Activated CD4-positive, alpha-beta T cell treated with anti-CD3 and anti-CD28 coated beads, Interleukin-2, amount 10 ng/mL, durations not matched to agents 24 days and 14 days (primary cell): ENCODE data around the gene NDUFS4. TPM values are rescaled to one million over a fixed set of nuclear protein-coding genes. Genes with fewer than 3 reads are reported as not detected.
"Not testable (repeated sequence)": the region's sequence is repeated elsewhere in the genome, so short reads cannot be mapped to it uniquely, and the experiment has no call there.

Experiments
- DNase-seq: peaks from one replicate; pipeline ENCODE4 v3.0.0; 2022
- H3K27ac Mint-ChIP-seq: one replicate; pipeline ENCODE4 v1.8.0; 2022; ENCODE audit warnings: mild to moderate bottlenecking, mixed read lengths
- H3K27me3 Mint-ChIP-seq: one replicate; pipeline ENCODE4 v1.8.0; 2022; ENCODE audit warnings: mixed read lengths
- H3K36me3 Mint-ChIP-seq: one replicate; pipeline ENCODE4 v1.8.0; 2022; ENCODE audit warnings: low read depth, mild to moderate bottlenecking, mixed read lengths
- H3K4me1 Mint-ChIP-seq: one replicate; pipeline ENCODE4 v1.8.0; 2021; ENCODE audit warnings: mixed read lengths
- H3K4me3 Mint-ChIP-seq: one replicate; pipeline ENCODE4 v1.8.0; 2022; ENCODE audit warnings: mild to moderate bottlenecking, moderate library complexity, mixed read lengths
- H3K9me3 Mint-ChIP-seq: one replicate; pipeline ENCODE4 v1.8.0; 2021; ENCODE audit warnings: mixed read lengths
- intact Hi-C: fragments of 100-400 bp; cut with micrococcal nuclease; formaldehyde crosslinking; loops from one replicate; pipeline ENCODE4 v1.15.1; 2023
- total RNA-seq: library from RNA; stranded (reverse); gene quantifications from 2 replicates; pipeline ENCODE4 v1.2.3, GENCODE V29; 2022

The NDUFS4 gene
- total RNA-seq, 1 donor from 2014 or later, result 56.2 TPM

DNA sequence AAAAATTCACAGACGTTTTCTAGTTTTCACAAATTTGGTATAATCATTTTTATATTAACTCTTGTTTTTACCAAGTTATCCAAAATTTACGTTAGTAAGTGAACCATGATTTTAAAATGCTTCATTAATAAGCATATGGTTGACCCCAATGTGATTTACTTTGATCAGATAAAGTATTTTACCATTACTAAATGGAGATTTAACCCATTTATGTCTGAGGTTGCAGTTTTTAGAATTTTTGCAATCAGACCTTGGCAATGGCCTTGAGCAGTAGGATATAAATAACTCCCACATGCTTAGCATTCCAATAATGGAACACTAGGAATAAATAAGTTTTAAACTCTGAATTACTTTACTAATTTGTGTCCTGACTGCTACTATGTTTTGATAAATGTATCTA, 84.6 kb downstream of the NDUFS4 start:
- H3K27me3 Mint-ChIP-seq, result no peaks in the 10 kb centered on the region
- intact Hi-C loops, result no loop called here
- H3K27ac Mint-ChIP-seq, result no peak overlapping the region
- H3K4me1 Mint-ChIP-seq, result no peaks in the 10 kb centered on the region
- H3K4me3 Mint-ChIP-seq, result no peak overlapping the region
- H3K9me3 Mint-ChIP-seq, result peaks cover 10% of the 10 kb centered on the region
- H3K36me3 Mint-ChIP-seq, result peaks cover 26% of the 10 kb centered on the region
- DNase-seq, result no peak

DNA sequence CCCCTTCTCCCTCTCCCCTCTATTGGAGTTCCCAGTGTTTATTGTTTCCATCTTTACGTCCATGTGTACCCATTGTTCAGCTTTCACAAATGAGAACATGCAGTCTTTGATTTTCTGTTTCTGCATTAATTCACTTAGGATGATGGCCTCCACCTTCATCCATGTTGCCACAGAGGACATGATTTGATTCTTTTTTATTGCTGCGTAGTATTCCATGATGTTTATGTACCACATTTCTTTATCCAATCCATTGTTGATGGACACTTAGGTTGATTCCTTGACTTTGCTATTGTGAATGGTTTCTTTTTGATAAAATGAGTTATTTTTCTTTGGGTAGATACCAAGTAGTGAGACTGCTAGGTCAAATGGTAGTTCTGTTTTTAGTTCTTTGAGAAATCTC, 88.9 kb downstream of the NDUFS4 start:
- no peaks in the 10 kb centered on the region for H3K4me1 Mint-ChIP-seq
- H3K4me3 Mint-ChIP-seq, result no peak overlapping the region
- no peak overlapping the region for H3K27ac Mint-ChIP-seq
- no peak for DNase-seq
- H3K36me3 Mint-ChIP-seq, result peaks cover 20% of the 10 kb centered on the region
- H3K9me3 Mint-ChIP-seq, result peaks cover 10% of the 10 kb centered on the region
- no peaks in the 10 kb centered on the region for H3K27me3 Mint-ChIP-seq
- intact Hi-C loops, result no loop called here

DNA sequence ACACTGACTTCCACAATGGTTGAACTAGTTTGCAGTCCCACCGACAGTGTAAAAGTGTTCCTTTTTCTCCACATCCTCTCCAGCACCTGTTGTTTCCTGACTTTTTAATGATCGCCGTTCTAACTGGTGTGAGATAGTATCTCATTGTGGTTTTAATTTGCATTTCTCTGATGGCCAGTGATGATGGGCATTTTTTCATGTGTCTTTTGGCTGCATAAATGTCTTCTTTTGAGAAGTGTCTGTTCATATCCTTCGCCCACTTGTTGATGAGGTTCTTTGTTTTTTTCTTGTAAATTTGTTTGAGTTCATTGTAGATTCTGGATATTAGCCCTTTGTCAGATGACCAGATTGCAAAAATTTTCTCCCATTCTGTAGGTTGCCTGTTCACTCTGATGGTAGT, 100.1 kb downstream of the NDUFS4 start:
- H3K27me3 Mint-ChIP-seq, H3K4me3 Mint-ChIP-seq, H3K9me3 Mint-ChIP-seq, intact Hi-C loops, H3K27ac Mint-ChIP-seq, H3K4me1 Mint-ChIP-seq, DNase-seq: not testable (repeated sequence)
- peaks cover 41% of the 10 kb centered on the region for H3K36me3 Mint-ChIP-seq

DNA sequence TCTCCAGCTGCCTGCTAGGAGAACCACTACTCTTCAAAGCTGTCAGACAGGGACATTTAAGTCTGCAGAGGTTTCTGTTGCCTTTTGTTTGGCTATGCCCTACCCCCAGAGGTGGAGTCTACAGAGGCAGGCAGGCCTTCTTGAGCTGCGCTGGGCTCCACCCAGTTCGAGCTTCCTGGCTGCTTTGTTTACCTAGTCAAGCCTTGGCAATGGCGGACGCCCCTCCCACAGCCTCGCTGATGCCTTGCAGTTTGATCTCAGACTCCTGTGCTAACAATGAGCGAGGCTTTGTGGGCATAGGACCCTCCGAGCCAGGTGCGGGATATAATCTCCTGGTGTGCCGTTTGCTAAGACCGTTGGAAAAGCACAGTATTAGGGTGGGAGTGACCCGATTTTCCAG, 104.9 kb downstream of the NDUFS4 start:
- H3K4me1 Mint-ChIP-seq, H3K4me3 Mint-ChIP-seq, H3K9me3 Mint-ChIP-seq, intact Hi-C loops, H3K27ac Mint-ChIP-seq, H3K27me3 Mint-ChIP-seq, DNase-seq: not testable (repeated sequence)
- peaks cover 44% of the 10 kb centered on the region for H3K36me3 Mint-ChIP-seq

DNA sequence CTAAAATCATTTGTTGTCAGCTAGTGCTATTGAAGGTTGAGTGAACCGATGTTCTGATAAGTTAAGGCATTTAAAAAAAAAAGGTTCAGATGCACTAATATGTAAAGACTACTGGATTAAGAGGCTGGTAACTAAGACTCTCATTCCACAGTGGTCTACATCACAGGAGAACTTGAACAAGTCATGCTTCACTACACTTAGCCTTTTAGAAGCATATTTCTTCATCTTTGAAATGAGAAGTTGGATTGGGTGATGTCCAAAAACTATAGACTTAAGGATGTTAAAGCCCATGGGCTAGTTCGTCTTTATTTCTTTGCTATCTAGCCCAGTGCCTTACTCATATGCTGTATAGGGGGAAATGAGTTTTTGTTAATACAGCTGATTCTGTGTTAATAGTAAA, 107.2 kb downstream of the NDUFS4 start:
- DNase-seq, result no peak
- Mint-ChIP-seq H3K36me3 (peaks cover 31% of the 10 kb centered on the region), H3K4me1 (no peaks in the 10 kb centered on the region), H3K4me3 (no peak overlapping the region), H3K27ac (no peak overlapping the region), H3K9me3 (peaks cover 3% of the 10 kb centered on the region), H3K27me3 (no peaks in the 10 kb centered on the region)
- intact Hi-C loops, result no loop called here

DNA sequence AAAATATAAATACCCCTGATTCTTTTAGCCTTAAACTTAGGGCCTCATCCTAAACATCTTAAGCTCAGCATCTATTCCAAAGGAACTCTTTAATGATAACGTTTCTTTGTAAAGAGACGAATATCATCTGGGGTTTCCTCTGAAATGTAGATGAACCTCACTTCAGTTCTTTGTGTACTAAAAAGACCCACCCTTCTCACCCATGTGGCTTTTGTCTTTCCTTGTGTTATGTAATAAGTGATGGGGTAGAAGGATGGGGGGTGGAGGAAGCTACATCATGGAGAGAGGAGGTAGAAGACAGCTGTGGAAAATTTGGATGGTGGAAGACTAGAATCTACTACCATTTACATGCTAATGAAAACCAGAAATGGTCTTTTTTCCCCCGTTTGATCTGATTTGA, 111.0 kb downstream of the NDUFS4 start:
- H3K9me3 Mint-ChIP-seq, result peaks cover 3% of the 10 kb centered on the region
- DNase-seq, result no peak
- H3K36me3 Mint-ChIP-seq, result peaks cover 15% of the 10 kb centered on the region
- H3K4me1 Mint-ChIP-seq, result no peaks in the 10 kb centered on the region
- no peak overlapping the region for H3K4me3 Mint-ChIP-seq
- H3K27me3 Mint-ChIP-seq, result no peaks in the 10 kb centered on the region
- no peak overlapping the region for H3K27ac Mint-ChIP-seq
- intact Hi-C loops, result no loop called here

DNA sequence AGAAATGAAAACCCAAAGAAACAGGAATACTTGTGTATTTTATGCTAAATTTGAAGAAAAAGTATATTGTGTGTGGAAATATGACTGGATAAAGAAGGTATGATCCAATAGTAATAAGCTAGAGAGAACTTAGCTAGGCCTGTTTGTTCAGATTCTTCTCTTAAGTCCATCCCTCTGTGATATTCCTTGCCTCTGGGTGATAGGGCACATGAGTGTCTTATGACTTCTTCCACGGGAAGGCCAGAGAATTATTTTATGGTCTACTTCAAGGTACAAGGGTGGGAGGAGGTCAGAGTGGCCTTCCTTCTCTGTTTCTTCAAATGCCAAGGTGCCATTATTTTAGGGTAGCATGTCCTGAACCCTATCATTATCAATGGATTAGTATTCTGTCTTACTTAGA, 113.7 kb downstream of the NDUFS4 start:
- Mint-ChIP-seq H3K27ac (no peak overlapping the region), H3K4me3 (no peak overlapping the region), H3K36me3 (peaks cover 13% of the 10 kb centered on the region), H3K9me3 (peaks cover 6% of the 10 kb centered on the region), H3K27me3 (no peaks in the 10 kb centered on the region), H3K4me1 (no peaks in the 10 kb centered on the region)
- intact Hi-C loops, result no loop called here
- DNase-seq, result no peak

DNA sequence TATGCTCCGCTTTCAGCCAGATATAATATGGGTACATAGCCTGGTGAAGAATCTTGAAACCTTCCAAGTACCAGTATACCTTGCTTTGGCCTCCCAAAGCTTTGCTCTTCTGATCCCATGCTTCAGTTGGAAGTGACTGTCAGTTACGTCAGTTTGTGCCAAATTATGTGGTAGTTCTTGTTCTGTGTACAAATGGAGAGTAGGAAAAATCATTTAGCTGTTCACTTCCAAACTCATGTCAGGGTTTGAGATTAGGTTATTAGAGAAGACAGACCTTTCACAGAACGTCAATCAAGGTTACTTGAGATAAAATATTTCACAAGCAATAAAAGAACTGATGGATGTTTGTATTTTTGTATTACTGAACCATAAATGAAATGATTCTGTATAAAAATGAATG, 117.2 kb downstream of the NDUFS4 start:
- Mint-ChIP-seq H3K27me3 (no peaks in the 10 kb centered on the region), H3K27ac (no peak overlapping the region), H3K36me3 (peaks cover 13% of the 10 kb centered on the region), H3K4me3 (no peak overlapping the region), H3K4me1 (no peaks in the 10 kb centered on the region), H3K9me3 (peaks cover 2% of the 10 kb centered on the region)
- intact Hi-C loops, result no loop called here
- no peak for DNase-seq

DNA sequence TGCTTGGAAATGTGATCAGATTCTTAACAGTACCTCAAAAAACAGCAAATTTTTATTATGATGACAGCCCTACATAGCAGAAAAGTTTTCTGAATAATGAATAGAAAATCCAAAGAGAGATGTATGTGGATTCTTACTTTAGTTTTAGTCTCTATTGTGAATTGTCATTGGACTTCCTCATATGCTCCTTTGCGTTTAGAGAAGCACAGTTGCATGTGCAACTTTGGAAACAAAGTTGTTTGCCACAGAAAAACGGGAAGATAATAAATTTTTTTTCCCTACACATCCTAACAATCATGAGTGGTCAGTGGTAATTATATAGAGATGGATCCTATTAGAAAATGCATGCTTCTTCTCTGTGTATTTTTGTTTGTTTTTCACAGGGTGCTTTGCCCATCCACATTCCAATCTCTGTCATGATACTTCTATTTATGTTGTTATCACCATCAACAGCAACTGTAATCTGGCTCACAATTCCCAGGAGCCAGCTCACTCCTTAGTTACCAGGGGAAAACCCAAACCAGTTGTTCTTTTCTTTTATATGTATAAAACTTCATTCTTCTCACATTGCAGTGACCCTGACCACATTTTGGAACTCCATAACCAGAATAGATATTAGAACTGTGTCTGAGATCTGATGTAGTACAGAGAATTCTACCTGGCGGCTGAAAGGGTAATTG, 118.7 kb downstream of the NDUFS4 start:
- Mint-ChIP-seq H3K36me3 (peaks cover 9% of the 10 kb centered on the region), H3K27ac (no peak overlapping the region), H3K27me3 (no peaks in the 10 kb centered on the region), H3K9me3 (peaks cover 2% of the 10 kb centered on the region), H3K4me3 (no peak overlapping the region), H3K4me1 (no peaks in the 10 kb centered on the region)
- no peak for DNase-seq
- intact Hi-C loops, result no loop called here

DNA sequence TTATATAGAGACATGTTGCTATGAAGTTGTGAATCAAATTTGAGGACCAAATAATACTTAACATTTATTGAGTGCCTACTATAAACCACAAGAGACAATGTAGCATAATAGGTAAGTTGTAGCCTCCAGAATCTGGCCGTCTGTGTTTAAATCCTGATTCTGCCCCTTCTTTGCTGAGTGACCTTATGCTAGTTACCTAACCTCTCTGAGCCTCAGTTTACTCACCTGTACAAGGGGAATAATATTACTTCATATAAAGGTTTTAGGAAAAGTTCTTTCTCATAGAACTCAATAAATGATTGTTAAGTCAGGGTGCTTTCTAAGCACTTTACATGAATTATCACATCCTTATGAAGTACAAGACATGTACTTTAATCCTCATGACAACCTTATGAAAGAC, 120.6 kb downstream of the NDUFS4 start:
- Mint-ChIP-seq H3K36me3 (peaks cover 12% of the 10 kb centered on the region), H3K4me3 (no peak overlapping the region)
- no peak for DNase-seq

DNA sequence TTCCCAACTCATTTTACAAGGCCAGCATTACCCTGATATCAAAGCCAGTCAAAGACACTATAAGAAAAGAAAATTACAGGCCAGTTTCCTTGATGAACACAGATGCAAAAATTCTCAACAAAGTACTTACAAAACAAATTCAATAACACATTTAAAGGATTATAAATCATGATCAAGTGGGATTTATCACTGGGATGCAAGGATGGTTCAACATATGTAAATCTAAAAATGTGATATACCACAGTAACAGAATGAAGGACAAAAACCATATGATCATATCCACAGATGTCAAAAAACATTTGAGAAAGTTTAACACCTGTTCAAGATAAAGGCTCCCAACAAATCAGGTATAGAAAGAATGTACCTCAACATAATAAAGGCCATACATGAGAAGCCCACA, 130.6 kb downstream of the NDUFS4 start:
- Mint-ChIP-seq H3K4me3 (no peak overlapping the region), H3K4me1 (no peaks in the 10 kb centered on the region), H3K36me3 (peaks cover 3% of the 10 kb centered on the region), H3K9me3 (peaks cover 24% of the 10 kb centered on the region), H3K27me3 (no peaks in the 10 kb centered on the region), H3K27ac (no peak overlapping the region)
- DNase-seq, result no peak
- intact Hi-C loops, result no loop called here

More for the DNA sequence above, 120.6 kb downstream of the NDUFS4 start:
- H3K9me3 Mint-ChIP-seq, result peaks cover 2% of the 10 kb centered on the region
- no peak overlapping the region for H3K27ac Mint-ChIP-seq
- no peaks in the 10 kb centered on the region for H3K4me1 Mint-ChIP-seq
- no peaks in the 10 kb centered on the region for H3K27me3 Mint-ChIP-seq
- intact Hi-C loops, result no loop called here

DNA sequence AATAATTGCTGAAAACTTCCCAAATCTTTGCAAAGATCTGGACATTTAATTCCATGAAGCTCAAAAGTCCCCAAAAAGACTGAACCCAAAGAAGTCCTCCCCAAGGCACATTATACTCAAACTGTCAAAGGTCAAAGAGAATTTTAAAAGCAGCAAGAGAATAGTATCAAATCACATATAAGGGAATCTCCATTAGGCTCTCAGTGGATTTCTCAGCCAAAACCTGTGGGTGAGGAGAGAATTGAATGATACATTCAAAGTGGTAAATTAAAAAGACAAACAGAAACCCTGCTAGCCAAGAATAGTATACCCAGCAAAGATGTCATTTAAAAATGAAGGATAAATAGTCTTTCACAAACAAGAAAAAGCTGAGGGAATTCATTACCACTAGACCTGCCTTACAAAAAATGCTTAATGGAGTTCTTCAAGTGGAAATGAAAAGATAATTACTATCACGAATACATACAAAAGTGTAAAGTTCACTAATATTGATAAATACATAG, 134.1 kb downstream of the NDUFS4 start:
- DNase-seq, result no peak
- Mint-ChIP-seq H3K27me3 (no peaks in the 10 kb centered on the region), H3K36me3 (no peaks in the 10 kb centered on the region), H3K27ac (no peak overlapping the region), H3K4me1 (no peaks in the 10 kb centered on the region), H3K4me3 (no peak overlapping the region), H3K9me3 (peaks cover 20% of the 10 kb centered on the region)
- intact Hi-C loops, result no loop called here

DNA sequence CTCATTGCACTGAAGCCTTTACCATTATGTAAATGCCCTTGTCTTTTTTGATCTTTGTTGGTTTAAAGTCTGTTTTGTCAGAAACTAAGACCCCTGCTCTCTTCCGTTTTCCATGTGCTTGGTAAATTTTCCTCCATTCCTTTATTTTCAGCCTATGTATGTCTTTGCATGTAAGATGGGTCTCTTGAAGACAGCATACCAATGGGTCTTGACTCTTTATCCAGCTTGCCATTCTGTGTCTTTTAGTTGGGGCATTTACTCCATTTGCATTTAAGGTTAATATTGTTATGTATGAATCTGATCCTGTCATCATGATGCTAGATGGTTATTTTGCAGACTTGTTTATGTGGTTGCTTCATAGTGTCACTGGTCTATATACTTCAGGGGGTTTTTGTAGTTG, 150.0 kb downstream of the NDUFS4 start:
- H3K36me3 Mint-ChIP-seq, H3K4me3 Mint-ChIP-seq, H3K27ac Mint-ChIP-seq, intact Hi-C loops, H3K27me3 Mint-ChIP-seq, DNase-seq, H3K4me1 Mint-ChIP-seq: not testable (repeated sequence)
- H3K9me3 Mint-ChIP-seq, result peaks cover 16% of the 10 kb centered on the region

DNA sequence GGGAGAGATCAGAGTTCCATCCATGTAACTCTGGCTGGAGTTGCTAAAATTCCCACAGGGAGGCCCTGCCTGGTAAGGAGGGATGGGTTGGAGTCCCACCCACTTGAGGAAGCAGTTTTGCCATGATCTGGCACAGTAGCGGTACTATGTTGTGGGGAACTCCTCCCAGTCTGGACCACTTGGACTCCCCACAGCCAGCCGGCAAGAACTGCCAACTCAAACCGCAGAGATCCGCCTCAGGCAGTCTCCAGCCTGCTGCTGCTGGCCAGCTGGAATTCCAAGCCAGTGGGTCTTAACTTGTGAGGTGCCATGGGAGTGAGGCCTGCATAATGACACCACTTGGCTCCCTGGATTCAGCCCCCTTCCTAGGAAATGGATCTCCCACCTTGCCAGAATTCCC, 151.9 kb downstream of the NDUFS4 start:
- Mint-ChIP-seq H3K27me3 (no peaks in the 10 kb centered on the region), H3K9me3 (peaks cover 15% of the 10 kb centered on the region), H3K4me1 (no peaks in the 10 kb centered on the region), H3K27ac (no peak overlapping the region), H3K4me3 (no peak overlapping the region), H3K36me3 (no peaks in the 10 kb centered on the region)
- no peak for DNase-seq
- intact Hi-C loops, result no loop called here
